ENCODE data around the gene PROSER1.
"Not testable (repeated sequence)": the region's sequence is repeated elsewhere in the genome, so short reads cannot be mapped to it uniquely, and the experiment has no call there.

PROSER1 gene

DNA sequence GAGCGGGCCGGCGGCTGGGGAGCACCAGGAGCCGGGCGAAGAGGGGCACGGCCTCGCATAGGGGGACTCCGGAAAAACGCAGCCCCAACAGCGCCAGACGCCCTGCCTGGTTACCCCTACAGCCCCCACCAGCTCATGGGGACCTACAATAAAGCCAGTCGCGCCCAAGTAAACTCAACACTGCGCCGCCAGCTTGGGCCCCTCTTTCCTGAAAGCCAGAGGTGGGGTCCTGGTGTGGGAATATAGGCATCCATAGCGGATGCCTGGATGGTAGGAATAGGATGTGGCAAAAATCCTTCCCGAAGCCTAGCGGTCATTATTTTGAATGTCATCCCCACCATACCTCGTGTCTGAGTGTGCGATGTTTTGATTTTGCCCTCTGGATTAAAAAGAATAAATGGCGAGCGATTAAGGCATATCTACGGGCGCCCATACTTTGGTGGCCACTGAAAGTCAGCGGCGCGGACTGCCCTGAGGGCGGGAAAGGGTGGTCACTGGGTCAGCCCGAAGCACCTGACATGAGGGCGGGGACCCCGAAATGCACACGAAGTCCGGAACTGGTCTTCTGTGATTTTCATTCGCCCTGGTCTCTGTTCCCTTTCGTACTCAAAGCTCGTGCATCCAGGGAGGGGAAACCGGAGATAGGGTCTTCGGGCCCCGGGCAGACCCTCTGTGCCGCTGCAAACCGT is at the start of gene PROSER1, which contains the start of gene NHLRC3:
Gene PROSER1 (minus strand): TSS at position 210 of the 689 bp plus-strand sequence. CDS start 847 bp downstream, outside the sequence.
Gene NHLRC3 (plus strand): TSS at position 577 of the 689 bp plus-strand sequence. CDS start 184 bp downstream, outside the sequence.
- peak; percentile 93 for DNase-seq (ENCODE audit: low read depth in 2 of 2)

DNA sequence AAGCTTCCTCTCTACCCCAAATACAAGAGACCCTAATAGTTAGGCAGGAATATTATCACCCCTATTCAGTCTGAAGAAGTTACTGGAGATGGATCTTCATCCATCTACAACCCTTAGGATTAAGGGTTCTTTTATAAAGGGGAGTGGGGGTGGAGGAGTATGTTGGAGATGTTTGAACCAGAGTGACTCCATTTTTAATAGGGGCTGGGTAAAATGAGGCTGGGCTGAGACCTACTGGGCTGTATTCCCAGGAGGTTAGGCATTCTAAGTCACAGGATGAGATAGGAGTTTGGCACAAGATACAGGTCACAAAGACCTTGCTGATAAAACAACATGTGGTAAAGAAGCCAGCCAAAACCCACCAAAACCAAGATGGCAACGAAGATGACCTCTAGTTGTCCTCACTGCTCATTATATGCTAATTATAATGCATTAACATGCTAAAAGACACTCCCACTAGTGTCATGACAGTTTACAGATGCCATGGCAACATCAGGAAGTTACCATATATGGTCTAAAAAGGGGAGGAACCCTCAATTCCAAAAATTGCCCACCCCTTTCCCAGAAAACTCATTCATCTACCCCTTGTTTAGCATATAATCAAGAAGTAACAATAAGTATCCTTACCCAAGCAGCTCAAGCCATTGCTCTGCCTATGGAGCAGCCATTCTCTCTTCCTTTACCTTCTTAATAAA is 48.5 kb upstream of the PROSER1 start:
- DNase-seq (ENCODE audit: low read depth in 2 of 2) = not testable (repeated sequence)

DNA sequence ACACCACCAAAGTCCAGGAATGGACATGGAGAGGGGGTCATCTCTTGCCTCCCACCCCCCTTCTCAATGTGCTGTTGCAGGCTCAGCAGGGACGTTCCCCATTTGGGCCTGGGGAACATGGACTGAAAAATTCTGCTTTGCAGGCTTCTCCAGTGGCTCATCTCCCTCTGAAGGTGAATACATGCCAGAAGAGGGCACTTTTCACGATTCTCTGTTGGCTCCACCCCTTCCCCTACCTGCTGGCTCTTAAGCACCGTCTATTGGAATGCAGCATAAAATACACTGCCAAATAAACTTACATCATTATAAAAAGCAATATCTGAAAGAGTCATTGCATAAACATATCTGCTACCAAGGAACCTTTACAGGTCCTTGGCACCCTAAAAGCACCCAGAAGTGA is 36.1 kb upstream of the PROSER1 start:
- DNase-seq (ENCODE audit: low read depth in 2 of 2) = no peak

DNA sequence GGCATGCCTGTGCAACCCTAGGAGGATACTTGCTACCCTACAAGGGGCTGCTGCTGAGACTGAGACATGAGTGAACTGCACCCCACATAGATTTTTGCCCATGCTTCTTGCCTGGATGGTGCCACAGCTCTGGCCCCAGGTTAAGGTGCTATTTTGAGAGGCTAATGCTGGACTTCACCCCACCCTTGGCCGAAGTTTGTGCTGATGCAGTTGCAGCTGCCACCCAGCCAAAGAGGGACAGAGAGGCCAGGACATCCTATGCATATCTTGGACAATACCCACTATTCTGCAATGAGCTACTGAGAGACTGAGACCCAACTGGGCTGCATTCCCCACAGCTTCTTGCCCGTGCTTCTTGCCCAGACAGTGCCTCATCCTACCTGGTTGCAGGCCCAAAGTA is 35.0 kb upstream of the PROSER1 start:
- DNase-seq (ENCODE audit: low read depth in 2 of 2) = no peak

DNA sequence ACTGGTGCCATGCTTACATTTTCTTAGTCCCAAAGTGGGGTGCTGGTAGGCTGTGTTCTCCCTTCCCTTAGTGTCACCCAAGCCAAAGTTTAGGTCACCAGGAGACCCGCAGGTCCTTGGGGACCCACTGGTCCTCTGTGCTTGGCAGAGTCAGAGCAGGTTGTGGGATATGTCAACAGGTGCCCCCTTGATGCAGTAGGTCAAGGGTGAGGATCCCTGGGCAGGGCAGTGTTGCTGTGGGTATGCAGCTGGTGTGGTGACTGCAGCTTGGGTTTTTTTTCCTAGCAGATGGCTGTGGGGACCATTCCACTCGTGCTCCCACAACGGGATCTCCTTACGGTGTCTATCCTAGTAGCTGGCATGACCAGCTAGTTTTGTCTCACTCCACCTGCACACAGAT is 24.1 kb upstream of the PROSER1 start:
- DNase-seq (ENCODE audit: low read depth in 2 of 2) = no peak

DNA sequence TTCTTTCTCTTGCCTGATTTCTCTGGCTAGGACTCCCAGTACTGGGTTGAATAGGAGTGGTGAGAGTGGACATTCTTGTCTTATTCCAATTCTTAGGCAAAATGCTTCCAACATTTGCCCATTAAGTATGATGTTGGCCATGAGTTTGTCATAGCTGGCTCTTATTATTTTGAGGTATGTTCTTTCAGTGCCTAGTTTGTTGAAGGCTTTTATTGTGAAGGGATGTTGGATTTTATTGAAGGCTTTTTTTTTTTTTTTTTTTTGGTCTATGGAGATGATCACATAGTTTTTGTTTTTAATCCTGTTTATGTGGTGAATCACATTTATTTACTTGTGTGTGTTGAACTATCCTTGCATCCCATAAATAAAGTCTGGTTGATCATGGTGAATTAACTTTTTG is 20.2 kb upstream of the PROSER1 start:
- DNase-seq (ENCODE audit: low read depth in 2 of 2) = no peak

DNA sequence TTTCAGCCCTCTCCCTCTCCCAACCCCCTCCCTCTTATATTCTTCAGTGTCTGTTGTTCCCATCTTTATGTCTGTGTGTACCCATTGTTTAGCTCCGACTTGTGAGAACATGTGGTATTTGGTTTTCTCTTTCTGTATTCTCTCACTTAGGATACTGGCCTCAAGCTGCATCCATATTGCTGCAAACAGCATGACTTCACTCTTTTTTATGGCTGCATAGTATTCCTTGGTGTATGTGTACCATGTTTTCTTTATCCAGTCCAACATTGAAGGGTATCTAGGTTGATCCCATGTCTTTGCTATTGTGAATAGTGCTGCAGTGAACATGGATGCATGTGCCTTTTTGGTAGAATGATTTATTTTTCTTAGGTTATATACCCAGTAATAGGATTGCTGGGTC is 18.1 kb upstream of the PROSER1 start:
- no peak for DNase-seq (ENCODE audit: low read depth in 2 of 2)

DNA sequence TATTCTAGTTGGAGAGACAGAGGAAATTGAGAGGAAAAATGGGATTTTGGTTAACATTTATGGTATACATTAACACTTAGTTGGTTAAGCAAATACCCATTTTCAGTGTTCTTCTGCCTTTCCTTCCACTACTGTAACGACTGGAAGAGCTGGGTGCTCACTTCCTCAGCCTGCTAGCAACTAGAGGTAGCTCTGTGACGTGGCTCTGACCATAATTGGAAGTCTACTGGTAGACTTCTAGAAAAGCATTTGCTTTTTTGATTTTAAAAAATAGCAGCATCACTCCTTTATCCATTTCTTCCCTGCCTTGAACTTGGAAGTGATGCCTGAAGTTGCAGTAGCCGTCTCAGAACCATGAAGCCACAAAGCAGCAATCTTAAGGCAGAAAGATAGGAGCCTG is 16.2 kb upstream of the PROSER1 start:
- DNase-seq (ENCODE audit: low read depth in 2 of 2) = no peak

DNA sequence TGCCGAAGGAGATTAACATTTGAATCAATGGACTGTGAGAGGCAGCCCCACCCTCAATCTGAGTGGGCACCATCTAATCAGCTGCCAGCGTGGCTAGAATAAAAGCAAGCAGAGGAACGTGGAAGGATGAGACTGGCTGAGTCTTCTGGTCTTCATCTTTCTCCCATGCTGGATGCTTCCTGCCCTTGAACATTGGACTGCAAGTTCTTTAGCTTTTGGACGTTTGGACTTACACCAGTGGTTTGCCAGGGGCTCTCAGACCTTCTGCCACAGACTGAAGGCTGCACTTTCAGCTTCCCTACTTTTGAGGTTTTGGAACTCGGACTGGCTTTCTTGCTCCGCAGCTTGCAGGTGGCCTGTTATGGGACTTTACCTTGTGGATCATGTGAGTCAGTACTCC is 15.1 kb upstream of the PROSER1 start:
- no peak for DNase-seq (ENCODE audit: low read depth in 2 of 2)

DNA sequence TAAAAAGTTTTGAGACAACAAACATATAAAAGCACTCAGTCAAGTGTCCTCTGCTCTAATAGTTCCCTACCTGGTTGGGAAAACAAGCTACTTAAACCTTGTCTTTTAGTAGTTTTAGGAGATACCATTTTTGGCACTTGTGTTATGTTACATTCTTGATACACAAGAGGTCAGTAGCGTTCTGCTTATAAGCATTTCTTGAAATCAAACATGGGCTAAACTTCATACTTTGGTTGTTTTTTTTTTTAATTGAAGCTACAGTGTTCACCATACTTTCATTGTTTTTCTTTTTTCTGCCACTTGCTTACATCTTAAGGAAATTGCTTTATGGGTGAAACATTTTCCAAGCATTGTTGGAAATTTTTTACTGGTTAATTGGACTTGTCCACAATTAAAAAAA is 13.3 kb upstream of the PROSER1 start:
- DNase-seq (ENCODE audit: low read depth in 2 of 2) = peak; percentile 8 to 17

DNA sequence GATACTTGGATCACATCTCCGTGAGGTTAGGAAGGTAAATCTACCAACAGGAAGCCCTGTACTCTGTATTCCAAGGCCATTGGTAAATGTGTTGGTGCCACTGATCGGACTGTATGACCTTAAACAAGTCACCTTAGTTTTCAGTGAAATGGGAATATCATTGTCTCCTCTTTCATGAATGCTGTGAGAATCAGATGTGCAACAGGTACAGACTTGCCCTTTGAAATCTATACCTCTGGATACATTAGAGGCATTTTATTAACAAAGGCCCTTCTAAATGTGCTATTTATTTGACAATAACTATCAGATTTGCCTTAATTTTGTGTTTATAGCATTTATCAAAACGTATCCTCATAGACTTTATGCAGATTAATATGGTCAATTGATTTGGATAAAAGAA is 11.4 kb upstream of the PROSER1 start:
- no peak for DNase-seq (ENCODE audit: low read depth in 2 of 2)

DNA sequence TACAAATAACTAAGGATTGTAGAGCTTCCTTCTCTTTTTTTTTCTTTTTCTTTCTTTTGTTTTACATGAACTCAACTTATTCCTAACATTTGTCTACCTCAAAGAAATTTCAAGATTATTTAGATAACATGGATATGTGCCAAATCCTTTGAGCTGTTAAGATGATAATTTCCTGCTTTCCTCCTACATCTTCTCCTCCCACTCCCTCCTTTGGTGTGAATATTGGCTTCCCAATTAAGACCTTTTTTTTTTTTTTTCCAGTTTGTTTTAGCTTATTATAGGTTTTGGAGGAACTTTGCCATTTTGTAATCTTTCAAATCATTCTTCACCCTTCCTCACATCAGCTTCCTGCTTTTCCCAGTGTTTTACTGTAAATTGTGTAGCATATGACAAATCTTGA is 10.9 kb upstream of the PROSER1 start:
- no peak for DNase-seq (ENCODE audit: low read depth in 2 of 2)

DNA sequence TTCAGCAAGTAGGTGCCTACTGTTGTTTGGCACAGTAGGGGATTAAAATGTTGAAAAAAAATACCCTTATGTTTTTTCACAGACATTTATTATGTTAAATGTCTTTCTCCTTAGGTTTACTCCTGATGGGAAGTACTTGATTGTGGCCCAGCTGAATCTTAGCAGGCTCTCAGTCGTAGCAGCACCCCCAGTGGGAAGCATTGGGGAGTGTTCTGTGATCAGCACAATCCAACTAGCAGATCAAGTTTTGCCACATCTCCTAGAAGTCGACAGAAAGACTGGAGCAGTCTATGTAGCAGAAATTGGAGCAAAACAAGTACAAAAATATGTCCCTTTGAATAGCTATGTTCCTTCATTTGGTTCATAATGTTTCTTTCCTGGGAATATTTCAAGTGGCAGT is 9.7 kb upstream of the PROSER1 start:
- no peak for DNase-seq (ENCODE audit: low read depth in 2 of 2)

DNA sequence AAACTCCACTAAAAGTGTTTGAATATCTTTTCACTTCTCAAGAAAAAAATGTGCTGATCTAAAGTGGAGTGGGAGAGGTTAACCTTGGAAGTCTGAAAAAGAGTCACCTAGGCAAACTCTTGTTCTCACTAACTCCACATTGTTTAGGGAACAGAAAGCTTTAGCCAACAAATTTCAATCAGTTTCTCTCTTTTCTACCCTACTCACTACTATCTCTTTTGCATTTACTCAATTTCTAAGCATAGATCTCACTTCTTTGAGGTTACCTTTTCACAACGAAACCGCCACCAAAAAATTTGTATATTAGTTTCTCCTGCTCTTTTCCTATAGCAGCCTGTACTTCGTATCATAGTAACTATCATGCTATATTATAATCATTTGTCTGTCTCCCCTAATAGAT is 6.6 kb upstream of the PROSER1 start:
- no peak for DNase-seq (ENCODE audit: low read depth in 2 of 2)

DNA sequence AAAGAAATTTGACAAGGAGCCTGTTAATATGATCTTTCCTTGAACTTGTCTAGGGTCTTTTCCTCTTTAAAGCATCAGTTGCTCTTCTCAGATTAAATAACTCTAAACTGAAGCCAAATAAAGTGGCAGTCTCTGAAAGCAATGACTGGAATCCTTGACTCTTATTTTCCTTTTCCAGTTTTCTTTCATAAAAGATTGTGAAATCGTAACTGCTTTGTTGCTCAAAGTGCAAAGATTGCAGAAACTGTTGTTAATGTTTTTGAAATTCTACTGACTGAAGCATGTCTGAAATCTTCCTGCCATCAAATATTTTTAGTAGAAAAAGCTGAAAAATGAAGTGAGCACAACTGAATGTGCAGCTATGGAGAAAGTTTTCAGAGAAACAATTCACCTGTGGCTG is 2.3 kb upstream of the PROSER1 start:
- DNase-seq (ENCODE audit: low read depth in 2 of 2) = no peak

DNA sequence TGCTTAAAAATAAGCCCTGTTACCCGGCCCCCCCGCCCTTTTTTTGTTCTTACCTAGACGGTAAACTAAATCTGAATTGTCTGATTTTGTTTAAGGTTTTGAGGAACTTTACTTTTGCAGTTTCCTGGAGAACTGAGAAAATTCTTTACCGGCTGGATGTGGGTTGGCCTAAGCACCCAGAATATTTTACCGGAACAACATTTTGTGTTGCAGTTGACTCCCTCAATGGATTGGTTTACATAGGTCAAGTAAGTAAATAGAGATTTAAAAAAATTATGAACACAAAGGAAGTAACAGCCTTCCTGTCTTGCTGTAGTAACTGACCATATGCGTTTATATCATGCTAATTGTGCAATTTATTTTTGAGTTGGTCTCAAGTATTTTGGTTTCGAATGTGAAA is 1.2 kb upstream of the PROSER1 start:
- no peak for DNase-seq (ENCODE audit: low read depth in 2 of 2)

DNA sequence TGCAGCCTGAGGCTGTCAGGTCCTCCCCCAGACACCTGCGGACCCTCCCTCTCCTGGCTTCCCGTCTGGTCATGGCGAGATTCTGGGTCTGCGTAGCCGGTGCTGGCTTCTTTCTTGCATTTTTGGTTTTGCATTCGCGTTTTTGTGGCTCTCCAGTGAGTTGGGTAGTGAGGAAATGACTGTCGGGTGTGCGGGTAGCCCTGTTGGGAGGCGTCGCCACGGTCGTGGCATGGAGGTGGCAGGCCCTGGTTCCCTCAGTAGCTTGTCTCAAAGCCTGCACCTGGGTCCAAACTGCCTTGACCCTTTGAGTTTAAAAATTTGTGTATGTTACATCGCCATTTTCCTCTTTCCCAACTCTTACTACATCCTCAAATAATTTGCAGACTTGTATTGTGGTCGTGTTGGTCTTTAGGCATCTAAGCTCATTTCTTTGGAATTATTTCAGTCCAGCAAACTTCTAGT is 711 bp upstream of the PROSER1 start:
- DNase-seq (ENCODE audit: low read depth in 2 of 2) = no peak

DNA sequence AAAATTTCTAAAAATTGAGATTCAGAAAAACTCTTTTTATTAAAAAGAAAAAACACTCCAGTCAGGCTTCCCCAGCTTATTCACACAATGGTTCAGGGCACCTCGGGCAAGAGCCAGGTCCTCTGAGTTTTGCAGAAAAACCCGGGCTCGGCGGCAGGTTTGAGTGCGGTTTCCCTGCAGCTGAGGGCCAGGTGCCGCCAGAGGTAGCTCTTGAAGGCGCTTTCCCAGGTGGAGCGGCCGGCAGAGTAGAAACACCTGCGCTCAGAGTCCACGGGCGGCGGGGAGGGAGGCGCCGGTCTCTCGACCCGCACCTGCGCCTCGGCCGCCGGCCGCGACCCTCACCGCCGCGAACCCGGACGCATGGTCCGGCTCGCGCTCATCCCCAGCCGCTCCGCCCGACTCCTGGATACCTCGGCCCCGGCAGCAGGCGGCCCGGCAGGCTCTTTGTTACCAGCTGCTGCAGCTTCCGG is 444 bp downstream of the PROSER1 start:
- DNase-seq (ENCODE audit: low read depth in 2 of 2) = no peak

DNA sequence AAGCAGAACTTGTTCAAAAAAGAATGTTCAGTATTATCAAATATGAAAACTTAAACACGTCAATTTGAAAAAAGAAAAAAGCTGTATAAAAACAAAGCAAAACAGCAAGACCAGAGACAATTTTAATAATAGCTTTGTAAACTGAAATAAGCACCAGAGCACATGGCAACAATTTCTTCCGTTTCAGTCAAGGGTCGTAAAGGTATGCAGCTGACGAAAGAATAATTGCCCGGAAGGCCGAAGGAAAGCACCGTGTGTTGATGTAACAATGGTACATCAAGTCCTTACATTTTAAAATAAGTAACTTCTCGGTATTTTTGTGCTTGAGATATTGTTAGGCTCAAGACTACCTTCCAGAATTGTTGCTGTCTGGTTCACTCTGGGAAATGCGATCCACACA is 1.7 kb downstream of the PROSER1 start:
- no peak for DNase-seq (ENCODE audit: low read depth in 2 of 2)

DNA sequence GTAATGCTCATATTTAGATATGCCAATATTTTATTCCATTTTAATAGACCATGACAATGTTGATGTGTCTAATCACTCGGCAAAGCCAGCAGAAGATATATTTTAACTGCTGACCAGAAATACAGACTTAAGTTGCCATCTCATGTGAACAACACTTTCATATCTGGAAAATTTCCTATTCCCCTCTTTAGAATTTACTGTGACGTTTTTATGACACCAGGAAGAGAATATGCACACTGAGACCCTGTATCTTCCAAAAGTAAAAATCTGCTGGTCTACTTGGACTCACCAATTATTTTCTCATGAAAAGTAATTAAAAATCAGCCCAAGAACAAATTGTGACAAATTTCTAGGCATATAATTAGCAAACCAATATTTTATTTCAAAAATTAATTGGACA is 2.1 kb downstream of the PROSER1 start:
- DNase-seq (ENCODE audit: low read depth in 2 of 2) = no peak

DNA sequence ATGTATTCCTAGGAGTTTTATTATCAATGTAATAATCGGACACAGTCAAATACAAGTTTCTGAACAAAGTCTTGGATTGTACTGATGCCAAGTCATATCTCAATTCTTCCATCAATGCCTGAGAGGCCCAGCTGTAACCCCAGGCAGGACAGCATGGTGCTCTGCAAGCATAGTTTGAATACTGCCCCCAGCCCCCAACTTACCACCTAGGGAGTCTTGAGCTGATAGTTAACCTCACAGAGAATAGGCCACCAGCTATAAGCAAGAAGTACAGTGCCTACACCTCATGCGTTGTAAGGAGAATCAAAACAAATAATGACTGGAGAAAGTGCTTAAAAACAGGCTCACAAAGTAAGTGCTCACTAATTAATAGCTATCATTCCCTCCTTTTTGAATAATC is 2.7 kb downstream of the PROSER1 start:
- no peak for DNase-seq (ENCODE audit: low read depth in 2 of 2)

DNA sequence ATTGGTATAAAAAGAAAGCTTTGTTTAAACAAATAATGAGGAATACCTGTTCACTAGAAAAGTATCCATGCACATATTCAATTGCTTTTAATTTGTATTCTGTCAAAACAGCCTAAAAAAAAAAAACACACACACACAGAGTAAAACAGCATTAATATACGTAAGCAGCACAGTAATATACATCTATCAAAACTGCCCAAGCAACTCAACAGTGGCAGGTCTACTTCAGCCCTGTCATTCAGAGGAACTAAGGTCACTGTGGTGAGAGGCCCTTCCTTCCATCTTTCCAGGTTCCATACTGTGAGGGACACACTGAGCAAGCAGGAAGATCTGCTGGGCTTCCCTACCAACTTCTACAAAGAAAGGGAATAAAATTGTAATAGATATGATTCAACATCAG is 3.8 kb downstream of the PROSER1 start:
- DNase-seq (ENCODE audit: low read depth in 2 of 2) = no peak

DNA sequence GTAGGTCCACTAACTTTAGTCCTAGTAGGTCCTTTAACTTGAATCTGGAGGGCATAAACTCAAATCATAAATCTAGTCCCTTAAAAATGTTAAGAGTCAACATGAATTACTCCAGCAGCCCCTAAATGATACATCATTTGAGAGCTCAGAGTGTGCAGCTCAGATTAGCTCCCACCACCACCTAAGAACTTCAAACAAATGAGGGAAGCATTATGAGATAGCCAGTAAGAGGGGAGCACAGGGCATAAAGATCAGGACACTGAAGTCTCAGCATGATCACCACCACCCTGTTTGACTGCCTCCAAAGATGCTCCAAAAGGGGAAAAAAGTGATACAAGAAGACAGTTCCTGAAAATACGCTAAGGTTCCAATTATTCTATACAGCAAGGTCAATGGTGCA is 5.7 kb downstream of the PROSER1 start:
- no peak for DNase-seq (ENCODE audit: low read depth in 2 of 2)

All from fibroblast of skin of left quadriceps (primary cell).